Smooth muscle cell (in vitro differentiated cells): ENCODE results near the gene CADPS2. TPM values are rescaled to one million over a fixed set of nuclear protein-coding genes. Genes with fewer than 3 reads are reported as not detected.

ENCODE experiments used
- DNase-seq: peaks from one replicate; lab custom pipeline; 2025; ENCODE audit not compliant: unreplicated experiment; lab: John Stamatoyannopoulos, UW
- H2AFZ ChIP-seq: fragments of 200-600 bp; sonication (generic); 2 replicates; pipeline ENCODE4 v1.6.0; 2016; ENCODE audit warnings: antibody characterized with exemption, low read depth, mild to moderate bottlenecking
- H3F3A ChIP-seq: fragments of 200-600 bp; sonication (generic); 2 replicates; pipeline ENCODE4 v1.6.0; 2017; ENCODE audit warnings: antibody characterized with exemption, low read depth
- H3K27ac ChIP-seq: fragments of 200-600 bp; sonication (generic); 2 replicates; pipeline ENCODE4 v1.5.1; 2016; ENCODE audit warnings: low read depth, mild to moderate bottlenecking
- H3K27me3 ChIP-seq: fragments of 200-600 bp; sonication (generic); 2 replicates; pipeline ENCODE4 v1.6.1; 2016; ENCODE audit warnings: low read depth, mild to moderate bottlenecking
- H3K36me3 ChIP-seq: fragments of 200-600 bp; sonication (generic); 2 replicates; pipeline ENCODE4 v1.5.1; 2016; ENCODE audit warnings: low read depth
- H3K4me1 ChIP-seq: fragments of 200-600 bp; sonication (generic); 2 replicates; pipeline ENCODE4 v1.5.1; 2016; ENCODE audit warnings: low read depth
- H3K4me2 ChIP-seq: fragments of 200-600 bp; sonication (generic); 2 replicates; pipeline ENCODE4 v1.6.0; 2016; ENCODE audit warnings: mild to moderate bottlenecking
- H3K4me3 ChIP-seq: fragments of 200-600 bp; sonication (generic); 2 replicates; pipeline ENCODE4 v1.5.1; 2016; ENCODE audit warnings: mild to moderate bottlenecking
- H3K79me2 ChIP-seq: fragments of 200-600 bp; sonication (generic); 2 replicates; pipeline ENCODE4 v1.6.0; 2016; ENCODE audit warnings: low read depth, mild to moderate bottlenecking
- H3K9ac ChIP-seq: fragments of 200-600 bp; sonication (generic); 2 replicates; pipeline ENCODE4 v1.6.0; 2016; ENCODE audit warnings: low read depth
- H3K9me3 ChIP-seq: fragments of 200-600 bp; sonication (generic); replicated peaks from 2 replicates; pipeline ENCODE4 v1.5.1; 2016; ENCODE audit warnings: low read depth
- H4K20me1 ChIP-seq: fragments of 200-600 bp; sonication (generic); 2 replicates; pipeline ENCODE4 v1.6.0; 2016; ENCODE audit warnings: low read depth
- CTCF ChIP-seq: fragments of 200-600 bp; sonication (generic); IDR thresholded peaks from 2 replicates; pipeline ENCODE4 v1.5.1; 2017; ENCODE audit warnings: borderline replicate concordance, mild to moderate bottlenecking, antibody characterized with exemption; ENCODE audit not compliant: insufficient read depth, poor library complexity, severe bottlenecking
- WGBS: methylation state at CpG from one replicate; pipeline ENCODE4 v1.1.7; 2016; ENCODE audit warnings: low lambda C conversion rate; 5-methylcytosine and 5-hydroxymethylcytosine counted together
- polyA plus RNA-seq: library from polyadenylated mRNA; unstranded; fragments of >200 nt; fragmentation: Nextera tagmentation; extraction: Ambion mirVana; gene quantifications from 2 replicates; pipeline ENCODE4 v1.2.1, GENCODE V29; 2016
- total RNA-seq: library from RNA; depleted of rRNA; stranded (reverse); fragments of >200 nt; gene quantifications from 2 replicates; pipeline ENCODE4 v1.2.3, GENCODE V29; 2014

Gene CADPS2
- total and polyA plus RNA-seq, 2 experiments from 2014 or later, result 8.5 to 15.6 TPM

DNA sequence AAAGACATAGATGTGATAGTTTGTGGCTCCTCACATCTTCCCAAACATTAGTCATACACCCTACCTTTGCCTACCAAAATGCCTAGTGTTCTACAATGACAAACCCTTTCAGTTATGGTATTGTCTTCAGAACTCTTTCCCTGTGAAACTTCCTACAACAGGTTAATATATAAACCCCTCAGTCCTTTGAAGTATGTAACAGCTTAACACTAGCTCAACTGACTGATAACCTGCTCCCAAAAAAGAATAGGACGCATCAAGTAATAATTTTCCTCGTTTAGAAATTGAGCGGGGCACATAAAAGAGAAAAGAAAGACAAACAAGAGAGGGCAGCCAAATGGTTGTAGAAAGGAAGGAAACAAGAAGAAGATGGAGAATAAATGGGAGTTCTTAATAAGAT lies 133.7 kb downstream of the CADPS2 start:
- no peak overlapping the region for H3K9ac ChIP-seq
- H3K4me2 ChIP-seq, result no peak overlapping the region
- no peak overlapping the region for H3K27ac ChIP-seq
- no peaks in the 10 kb centered on the region for H3K36me3 ChIP-seq
- no peaks in the 10 kb centered on the region for H3F3A ChIP-seq
- WGBS, result 91% methylated on average over 3 of the region's 3 CpGs
- no peaks in the 10 kb centered on the region for H4K20me1 ChIP-seq
- H3K79me2 ChIP-seq, result no peaks in the 10 kb centered on the region
- no peaks in the 10 kb centered on the region for H3K27me3 ChIP-seq
- peaks cover 21% of the 10 kb centered on the region for H3K4me1 ChIP-seq
- no peak for DNase-seq
- no peak for TF ChIP-seq CTCF
- no peak overlapping the region for H2AFZ ChIP-seq
- H3K4me3 ChIP-seq, result no peak overlapping the region
- no peaks in the 10 kb centered on the region for H3K9me3 ChIP-seq

- no peak overlapping the region for H2AFZ ChIP-seq
- WGBS, result 93% methylated on average over 2 of the region's 2 CpGs
- H3K4me2 ChIP-seq, result no peak overlapping the region
- no peak overlapping the region for H3K9ac ChIP-seq
- H3K9me3 ChIP-seq, result no peaks in the 10 kb centered on the region
- H4K20me1 ChIP-seq, result no peaks in the 10 kb centered on the region
- DNase-seq, result no peak
- TF ChIP-seq CTCF, result no peak
- no peaks in the 10 kb centered on the region for H3K36me3 ChIP-seq
- H3K4me1 ChIP-seq, result peaks cover 25% of the 10 kb centered on the region
- H3K79me2 ChIP-seq, result no peaks in the 10 kb centered on the region
- no peaks in the 10 kb centered on the region for H3F3A ChIP-seq
- no peaks in the 10 kb centered on the region for H3K27me3 ChIP-seq
- no peak overlapping the region for H3K4me3 ChIP-seq
- no peak overlapping the region for H3K27ac ChIP-seq
Measured at GRCh38 chr7:122750389-122750788, 135.9 kb downstream of the CADPS2 start.

GRCh38 chr7:122748195-122748594 lies 138.1 kb downstream of the CADPS2 start:
- TF ChIP-seq CTCF, result no peak
- 47% methylated on average over 2 of the region's 2 CpGs for WGBS
- H3K27ac ChIP-seq, result no peak overlapping the region
- H4K20me1 ChIP-seq, result no peaks in the 10 kb centered on the region
- H3F3A ChIP-seq, result no peaks in the 10 kb centered on the region
- H3K4me3 ChIP-seq, result no peak overlapping the region
- H3K27me3 ChIP-seq, result no peaks in the 10 kb centered on the region
- no peaks in the 10 kb centered on the region for H3K79me2 ChIP-seq
- no peaks in the 10 kb centered on the region for H3K9me3 ChIP-seq
- no peak overlapping the region for H2AFZ ChIP-seq
- no peak overlapping the region for H3K4me2 ChIP-seq
- no peaks in the 10 kb centered on the region for H3K36me3 ChIP-seq
- H3K4me1 ChIP-seq, result peaks cover 25% of the 10 kb centered on the region
- no peak overlapping the region for H3K9ac ChIP-seq
- DNase-seq, result no peak

DNA sequence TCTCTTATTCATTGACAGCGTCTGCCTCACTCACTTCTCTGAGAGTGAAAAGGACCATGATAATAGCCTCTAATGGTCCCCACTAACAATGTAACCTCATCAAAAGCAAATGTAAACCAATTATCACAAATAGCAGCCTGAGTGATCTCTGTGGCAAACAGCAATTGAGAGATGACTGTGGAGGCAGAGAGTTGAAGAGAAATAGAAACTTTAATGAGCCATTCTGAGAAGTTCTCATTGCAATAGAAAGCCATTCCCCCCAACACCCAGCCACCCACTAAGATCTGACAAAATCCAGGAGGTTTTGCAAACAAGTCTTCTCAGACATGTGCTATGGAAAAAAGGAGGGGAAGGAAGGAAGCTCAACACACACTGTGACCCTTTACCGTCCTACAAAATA lies 139.3 kb downstream of the CADPS2 start:
- H3K4me3 ChIP-seq, result no peak overlapping the region
- no peaks in the 10 kb centered on the region for H4K20me1 ChIP-seq
- no peak for DNase-seq
- no peak overlapping the region for H2AFZ ChIP-seq
- no peaks in the 10 kb centered on the region for H3K36me3 ChIP-seq
- TF ChIP-seq CTCF, result no peak
- no peak overlapping the region for H3K4me2 ChIP-seq
- 50% methylated on average over 2 of the region's 2 CpGs for WGBS
- H3K27me3 ChIP-seq, result no peaks in the 10 kb centered on the region
- H3K9ac ChIP-seq, result no peak overlapping the region
- H3F3A ChIP-seq, result no peaks in the 10 kb centered on the region
- H3K27ac ChIP-seq, result no peak overlapping the region
- H3K79me2 ChIP-seq, result no peaks in the 10 kb centered on the region
- no peaks in the 10 kb centered on the region for H3K9me3 ChIP-seq
- peaks cover 25% of the 10 kb centered on the region for H3K4me1 ChIP-seq
